GM10266 (cell line): ENCODE data around the gene SND1.

ENCODE experiments used
- DNase-seq: peaks from one replicate; pipeline ENCODE4 v3.0.0; 2012; ENCODE audit errors: extremely low spot score
- TF ChIP-seq, protein P1 (sequence below): IDR thresholded peaks from 2 replicates; pipeline ENCODE4 v1.5.1; 2012; ENCODE audit warnings: mild to moderate bottlenecking, low read depth; ENCODE audit not compliant: control insufficient read depth, insufficient read depth; ENCODE audit errors: missing control alignments

SND1 gene

GRCh38 chr7:127854383-127854782 lies 202.4 kb downstream of the SND1 start:
- TF ChIP-seq, protein P1, sequence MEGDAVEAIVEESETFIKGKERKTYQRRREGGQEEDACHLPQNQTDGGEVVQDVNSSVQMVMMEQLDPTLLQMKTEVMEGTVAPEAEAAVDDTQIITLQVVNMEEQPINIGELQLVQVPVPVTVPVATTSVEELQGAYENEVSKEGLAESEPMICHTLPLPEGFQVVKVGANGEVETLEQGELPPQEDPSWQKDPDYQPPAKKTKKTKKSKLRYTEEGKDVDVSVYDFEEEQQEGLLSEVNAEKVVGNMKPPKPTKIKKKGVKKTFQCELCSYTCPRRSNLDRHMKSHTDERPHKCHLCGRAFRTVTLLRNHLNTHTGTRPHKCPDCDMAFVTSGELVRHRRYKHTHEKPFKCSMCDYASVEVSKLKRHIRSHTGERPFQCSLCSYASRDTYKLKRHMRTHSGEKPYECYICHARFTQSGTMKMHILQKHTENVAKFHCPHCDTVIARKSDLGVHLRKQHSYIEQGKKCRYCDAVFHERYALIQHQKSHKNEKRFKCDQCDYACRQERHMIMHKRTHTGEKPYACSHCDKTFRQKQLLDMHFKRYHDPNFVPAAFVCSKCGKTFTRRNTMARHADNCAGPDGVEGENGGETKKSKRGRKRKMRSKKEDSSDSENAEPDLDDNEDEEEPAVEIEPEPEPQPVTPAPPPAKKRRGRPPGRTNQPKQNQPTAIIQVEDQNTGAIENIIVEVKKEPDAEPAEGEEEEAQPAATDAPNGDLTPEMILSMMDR, result no peak
- no peak for DNase-seq

DNA sequence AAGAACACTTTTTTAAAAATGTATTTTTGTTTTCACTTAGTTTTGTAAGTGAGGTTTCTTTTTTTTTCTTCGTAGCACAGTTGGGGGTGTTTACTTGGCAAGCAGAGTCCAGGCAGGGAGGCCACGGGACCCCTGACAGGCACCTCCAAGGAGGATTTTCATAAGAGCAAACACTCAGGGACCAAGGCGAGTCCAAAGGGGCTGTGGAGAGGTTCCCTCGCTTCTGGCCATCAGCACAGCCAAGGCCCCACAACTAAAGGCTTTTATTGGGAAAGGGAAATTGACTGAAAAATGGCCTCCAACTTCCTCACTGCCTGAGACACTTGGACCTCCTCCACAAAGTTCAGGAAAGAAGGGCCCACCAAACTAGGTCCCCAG lies 205.5 kb downstream of the SND1 start:
- TF ChIP-seq, protein P1, result no peak
- DNase-seq, result no peak

DNA sequence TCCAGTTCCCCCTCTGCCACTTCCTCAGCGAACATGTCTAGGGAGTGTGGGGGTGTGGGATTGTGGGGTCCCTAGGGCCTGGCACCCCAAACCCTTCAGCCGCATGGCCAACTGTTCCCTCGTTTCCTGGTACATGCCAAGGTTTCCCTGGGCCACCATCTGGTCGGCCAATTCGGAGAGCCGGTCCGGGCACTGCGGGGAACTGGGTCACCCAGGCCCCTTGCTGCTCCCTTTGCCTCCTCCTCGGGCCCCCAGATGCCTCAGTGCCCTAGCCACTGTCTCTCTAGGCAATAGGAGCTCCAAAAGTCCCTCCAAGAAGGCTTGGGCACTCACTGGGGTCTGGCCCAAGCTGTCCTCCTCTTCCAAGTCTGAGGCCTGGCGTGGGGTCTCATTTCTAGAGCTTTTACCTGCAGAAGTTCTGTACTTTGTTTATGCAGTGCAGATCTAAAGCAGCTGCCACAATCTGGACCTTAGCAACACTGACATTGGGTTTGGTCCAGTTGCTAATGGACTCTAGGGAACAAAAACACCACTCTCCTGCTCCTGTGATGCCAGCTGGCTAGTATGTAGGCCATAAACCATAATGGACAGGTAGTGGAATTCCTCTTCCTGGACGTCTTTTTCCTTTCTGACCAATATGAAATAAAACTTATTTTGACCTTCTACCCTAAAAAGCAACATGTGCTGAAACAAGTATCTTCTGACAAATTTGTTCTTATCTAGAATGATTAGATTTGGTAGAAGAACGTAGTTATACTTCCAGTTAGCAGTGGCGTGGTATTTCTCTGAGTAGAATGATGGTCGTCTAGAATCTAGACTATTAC lies 206.3 kb downstream of the SND1 start:
- TF ChIP-seq, protein P1, result no peak
- DNase-seq, result no peak

DNA sequence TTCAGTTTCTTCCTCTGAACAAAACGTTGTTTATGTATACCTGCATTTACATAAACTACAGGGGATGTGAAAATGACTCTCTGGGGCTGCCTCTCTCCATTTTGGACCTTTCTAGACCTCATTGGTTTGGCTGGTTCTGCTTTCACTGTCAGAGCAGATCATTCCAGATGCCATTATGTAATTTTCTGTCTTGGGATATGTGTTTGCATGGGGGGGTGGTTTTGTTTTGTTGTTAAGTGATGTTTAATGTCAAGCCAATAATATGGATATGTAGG lies 206.9 kb downstream of the SND1 start:
- no peak for DNase-seq
- TF ChIP-seq, protein P1, result no peak

GRCh38 chr7:127859330-127859729 lies 207.3 kb downstream of the SND1 start:
- TF ChIP-seq, protein P1, result no peak
- no peak for DNase-seq

GRCh38 chr7:127862525-127862924 lies 210.5 kb downstream of the SND1 start:
- DNase-seq, result no peak
- TF ChIP-seq, protein P1, result no peak

GRCh38 chr7:127863082-127863481 lies 211.1 kb downstream of the SND1 start:
- no peak for DNase-seq
- TF ChIP-seq, protein P1, result no peak
